NB4 (cell line): Measurements from ENCODE around the gene FIP1L1.

Experiments used
- MAX ChIP-seq: IDR thresholded peaks from 2 replicates; pipeline ENCODE4 v1.6.1; 2011; ENCODE audit warnings: low read depth, low read length
- POLR2A ChIP-seq: IDR thresholded peaks from 2 replicates; pipeline ENCODE4 v1.6.1; 2011; ENCODE audit warnings: mild to moderate bottlenecking; ENCODE audit not compliant: insufficient read length; ENCODE audit errors: extremely low read depth
- TF ChIP-seq, protein P1 (sequence below): IDR thresholded peaks from one replicate; pipeline ENCODE4 v1.5.1; 2012; ENCODE audit warnings: low read depth, low read length

GRCh38 chr4:53431052-53431451 is 53.6 kb downstream of the FIP1L1 start:
- TF ChIP-seq MAX = no peak
- TF ChIP-seq, protein P1, sequence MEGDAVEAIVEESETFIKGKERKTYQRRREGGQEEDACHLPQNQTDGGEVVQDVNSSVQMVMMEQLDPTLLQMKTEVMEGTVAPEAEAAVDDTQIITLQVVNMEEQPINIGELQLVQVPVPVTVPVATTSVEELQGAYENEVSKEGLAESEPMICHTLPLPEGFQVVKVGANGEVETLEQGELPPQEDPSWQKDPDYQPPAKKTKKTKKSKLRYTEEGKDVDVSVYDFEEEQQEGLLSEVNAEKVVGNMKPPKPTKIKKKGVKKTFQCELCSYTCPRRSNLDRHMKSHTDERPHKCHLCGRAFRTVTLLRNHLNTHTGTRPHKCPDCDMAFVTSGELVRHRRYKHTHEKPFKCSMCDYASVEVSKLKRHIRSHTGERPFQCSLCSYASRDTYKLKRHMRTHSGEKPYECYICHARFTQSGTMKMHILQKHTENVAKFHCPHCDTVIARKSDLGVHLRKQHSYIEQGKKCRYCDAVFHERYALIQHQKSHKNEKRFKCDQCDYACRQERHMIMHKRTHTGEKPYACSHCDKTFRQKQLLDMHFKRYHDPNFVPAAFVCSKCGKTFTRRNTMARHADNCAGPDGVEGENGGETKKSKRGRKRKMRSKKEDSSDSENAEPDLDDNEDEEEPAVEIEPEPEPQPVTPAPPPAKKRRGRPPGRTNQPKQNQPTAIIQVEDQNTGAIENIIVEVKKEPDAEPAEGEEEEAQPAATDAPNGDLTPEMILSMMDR = no peak
- no peak for TF ChIP-seq POLR2A
